ENCODE results near the gene C20orf173. TPM values are rescaled to one million over a fixed set of nuclear protein-coding genes. Genes with fewer than 3 reads are reported as not detected.
A peak's percentile ranks its signal among the peaks of the same experiment; 100 is the strongest.

C20orf173 gene
- total and polyA plus RNA-seq, 2 of the 13 experiments (the other 11 are each of a cell fraction or from before 2014, with no cell fraction given) = not detected

GRCh38 chr20:35559042-35559693 is 29.7 kb upstream of the C20orf173 start (continued):
- TF ChIP-seq RORA (CRISPR knock-in tag; IDR thresholded peaks at IDR 0.05) = no peak
- peak; percentile 23; the same call in 1 of the 2 replicates for TF ChIP-seq ZNF687 (CRISPR knock-in tag; IDR thresholded peaks at IDR 0.05)
- TF ChIP-seq IRF2 (CRISPR knock-in tag; IDR thresholded peaks at IDR 0.05) = no peak
- no peak for TF ChIP-seq CREB1 (IDR thresholded peaks at IDR 0.05)
- no peak for TF ChIP-seq CREB1 (CRISPR knock-in tag; IDR thresholded peaks at IDR 0.05)

GRCh38 chr20:35558451-35558850 is 29.0 kb upstream of the C20orf173 start:
- no peak overlapping the region for H3K9ac ChIP-seq (ENCODE audit: insufficient read depth, low read depth, low read length)
- peaks cover 24 to 52% of the 10 kb centered on the region in 2 experiments for H3K36me3 ChIP-seq (replicated peaks in 1 of 2; ENCODE audit: control insufficient read depth in 1 of 2, insufficient read depth in 2 of 2, low read length in 2 of 2)
- H3K4me1 ChIP-seq (ENCODE audit: insufficient read depth, low read length) = peaks cover 9% of the 10 kb centered on the region; the same call in 1 of the 2 replicates
- intact Hi-C loops (cut with micrococcal nuclease; ENCODE audit: unreplicated experiment) (no loop called here), in situ Hi-C loops (cut with HindIII; ENCODE audit: extremely low pct_ligation_motif_present, low pct_unique_long_range_greater_than_20kb) (no loop called here)
- H3K9me3 ChIP-seq (ENCODE audit: low read length) = no peaks in the 10 kb centered on the region
- H3K4me3 ChIP-seq (replicated peaks in 1 of 3; ENCODE audit: insufficient read depth in 1 of 3, low read depth in 2 of 3, low read length in 3 of 3) = no peak overlapping the region
- 94% methylated on average over 4 of the region's 4 CpGs for WGBS (ENCODE audit: low lambda C conversion rate)
- BruUV-seq (replicated peaks) = no TSS peak
- H3K79me2 ChIP-seq (ENCODE audit: insufficient read depth, low read length) = no peaks in the 10 kb centered on the region
- H3K4me2 ChIP-seq (ENCODE audit: low read depth, low read length) = no peak overlapping the region
- POLR2A ChIA-PET = interaction anchor here (0.9 to 1.5 kb wide), 3 partner anchors 17 to 91 kb away, joined by 3 to 5 read pairs (median 3); partner anchors contain the start of genes ERGIC3 and SPAG4
- CTCF ChIA-PET (ENCODE audit: low intra/inter-chr PET ratio, low total read pairs) = no interaction called here
- ATAC-seq = no peak
- DNase-seq (ENCODE audit: low spot score) = no peak
- no peaks in the 10 kb centered on the region for H3K27me3 ChIP-seq (ENCODE audit: control insufficient read depth in 1 of 2, insufficient read depth in 2 of 2, low read length in 2 of 2)
- H2AFZ ChIP-seq (ENCODE audit: low read length) = no peak overlapping the region
- no peaks in the 10 kb centered on the region for H4K20me1 ChIP-seq (ENCODE audit: insufficient read depth, low read length)
- H3K27ac ChIP-seq (ENCODE audit: extremely low read length, insufficient read depth, low read length) = no peak overlapping the region
- FAIRE-seq = no peak
- TF ChIP-seq, protein P1, sequence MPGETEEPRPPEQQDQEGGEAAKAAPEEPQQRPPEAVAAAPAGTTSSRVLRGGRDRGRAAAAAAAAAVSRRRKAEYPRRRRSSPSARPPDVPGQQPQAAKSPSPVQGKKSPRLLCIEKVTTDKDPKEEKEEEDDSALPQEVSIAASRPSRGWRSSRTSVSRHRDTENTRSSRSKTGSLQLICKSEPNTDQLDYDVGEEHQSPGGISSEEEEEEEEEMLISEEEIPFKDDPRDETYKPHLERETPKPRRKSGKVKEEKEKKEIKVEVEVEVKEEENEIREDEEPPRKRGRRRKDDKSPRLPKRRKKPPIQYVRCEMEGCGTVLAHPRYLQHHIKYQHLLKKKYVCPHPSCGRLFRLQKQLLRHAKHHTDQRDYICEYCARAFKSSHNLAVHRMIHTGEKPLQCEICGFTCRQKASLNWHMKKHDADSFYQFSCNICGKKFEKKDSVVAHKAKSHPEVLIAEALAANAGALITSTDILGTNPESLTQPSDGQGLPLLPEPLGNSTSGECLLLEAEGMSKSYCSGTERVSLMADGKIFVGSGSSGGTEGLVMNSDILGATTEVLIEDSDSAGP (CRISPR knock-in tag; IDR thresholded peaks at IDR 0.05; ENCODE audit: borderline replicate concordance) = 0 out of 2 replicates have a peak, but pooled peaks have one; percentile 8
- TF ChIP-seq ZNF430 (CRISPR knock-in tag; IDR thresholded peaks at IDR 0.05) (no peak), ZNF205 (CRISPR knock-in tag; IDR thresholded peaks at IDR 0.05) (no peak), ZNF788 (CRISPR knock-in tag; IDR thresholded peaks at IDR 0.05; ENCODE audit: borderline replicate concordance) (no peak)
- TF ChIP-seq, protein P2, sequence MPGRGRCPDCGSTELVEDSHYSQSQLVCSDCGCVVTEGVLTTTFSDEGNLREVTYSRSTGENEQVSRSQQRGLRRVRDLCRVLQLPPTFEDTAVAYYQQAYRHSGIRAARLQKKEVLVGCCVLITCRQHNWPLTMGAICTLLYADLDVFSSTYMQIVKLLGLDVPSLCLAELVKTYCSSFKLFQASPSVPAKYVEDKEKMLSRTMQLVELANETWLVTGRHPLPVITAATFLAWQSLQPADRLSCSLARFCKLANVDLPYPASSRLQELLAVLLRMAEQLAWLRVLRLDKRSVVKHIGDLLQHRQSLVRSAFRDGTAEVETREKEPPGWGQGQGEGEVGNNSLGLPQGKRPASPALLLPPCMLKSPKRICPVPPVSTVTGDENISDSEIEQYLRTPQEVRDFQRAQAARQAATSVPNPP (CRISPR knock-in tag; IDR thresholded peaks at IDR 0.05) = no peak
- TF ChIP-seq, protein P3, sequence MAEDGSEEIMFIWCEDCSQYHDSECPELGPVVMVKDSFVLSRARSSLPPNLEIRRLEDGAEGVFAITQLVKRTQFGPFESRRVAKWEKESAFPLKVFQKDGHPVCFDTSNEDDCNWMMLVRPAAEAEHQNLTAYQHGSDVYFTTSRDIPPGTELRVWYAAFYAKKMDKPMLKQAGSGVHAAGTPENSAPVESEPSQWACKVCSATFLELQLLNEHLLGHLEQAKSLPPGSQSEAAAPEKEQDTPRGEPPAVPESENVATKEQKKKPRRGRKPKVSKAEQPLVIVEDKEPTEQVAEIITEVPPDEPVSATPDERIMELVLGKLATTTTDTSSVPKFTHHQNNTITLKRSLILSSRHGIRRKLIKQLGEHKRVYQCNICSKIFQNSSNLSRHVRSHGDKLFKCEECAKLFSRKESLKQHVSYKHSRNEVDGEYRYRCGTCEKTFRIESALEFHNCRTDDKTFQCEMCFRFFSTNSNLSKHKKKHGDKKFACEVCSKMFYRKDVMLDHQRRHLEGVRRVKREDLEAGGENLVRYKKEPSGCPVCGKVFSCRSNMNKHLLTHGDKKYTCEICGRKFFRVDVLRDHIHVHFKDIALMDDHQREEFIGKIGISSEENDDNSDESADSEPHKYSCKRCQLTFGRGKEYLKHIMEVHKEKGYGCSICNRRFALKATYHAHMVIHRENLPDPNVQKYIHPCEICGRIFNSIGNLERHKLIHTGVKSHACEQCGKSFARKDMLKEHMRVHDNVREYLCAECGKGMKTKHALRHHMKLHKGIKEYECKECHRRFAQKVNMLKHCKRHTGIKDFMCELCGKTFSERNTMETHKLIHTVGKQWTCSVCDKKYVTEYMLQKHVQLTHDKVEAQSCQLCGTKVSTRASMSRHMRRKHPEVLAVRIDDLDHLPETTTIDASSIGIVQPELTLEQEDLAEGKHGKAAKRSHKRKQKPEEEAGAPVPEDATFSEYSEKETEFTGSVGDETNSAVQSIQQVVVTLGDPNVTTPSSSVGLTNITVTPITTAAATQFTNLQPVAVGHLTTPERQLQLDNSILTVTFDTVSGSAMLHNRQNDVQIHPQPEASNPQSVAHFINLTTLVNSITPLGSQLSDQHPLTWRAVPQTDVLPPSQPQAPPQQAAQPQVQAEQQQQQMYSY (CRISPR knock-in tag; IDR thresholded peaks at IDR 0.05) = no peak
